ENCODE results near the gene GTF2H3.
"Not testable (repeated sequence)": the region's sequence is repeated elsewhere in the genome, so short reads cannot be mapped to it uniquely, and the experiment has no call there.

GTF2H3 gene

GRCh38 chr12:123633379-123634141 is at the start of gene GTF2H3, which contains the start of gene EIF2B1:
Gene GTF2H3 (plus strand): TSS chr12:123633829. CDS start chr12:123633860, 31 bp downstream.
Gene EIF2B1 (minus strand): TSS chr12:123633686. CDS start chr12:123633557, 129 bp downstream.
- DNase-seq, result peak; percentile 76 to 99 (median 95)

- no peak for DNase-seq
These were observed 41.7 kb upstream of the GTF2H3 start for GRCh38 chr12:123591702-123592481.

GRCh38 chr12:123595729-123596128 is 37.9 kb upstream of the GTF2H3 start:
- no peak for DNase-seq

- no peak for DNase-seq
These were observed 36.5 kb upstream of the GTF2H3 start for GRCh38 chr12:123597100-123597499.

- no peak for DNase-seq
These were observed 35.1 kb upstream of the GTF2H3 start for GRCh38 chr12:123598522-123598921.

- DNase-seq, result no peak
These were observed 34.3 kb upstream of the GTF2H3 start for GRCh38 chr12:123599310-123599709.

GRCh38 chr12:123599721-123600120 is 33.9 kb upstream of the GTF2H3 start:
- no peak for DNase-seq

GRCh38 chr12:123601602-123602489 is 31.8 kb upstream of the GTF2H3 start, which contains the start of gene DDX55:
Gene DDX55 (plus strand): TSS chr12:123602099. CDS start chr12:123602149, 50 bp downstream.
- peak; percentile 29 to 92 (median 76) for DNase-seq

GRCh38 chr12:123602651-123603195 is 30.9 kb upstream of the GTF2H3 start:
- no peak for DNase-seq

- not testable (repeated sequence) for DNase-seq
These were observed 30.1 kb upstream of the GTF2H3 start for GRCh38 chr12:123603495-123603894.

- DNase-seq, result no peak
These were observed 25.9 kb upstream of the GTF2H3 start for GRCh38 chr12:123607756-123608155.

- no peak for DNase-seq
These were observed 25.4 kb upstream of the GTF2H3 start for GRCh38 chr12:123608182-123608581.

- DNase-seq, result no peak
These were observed 19.5 kb upstream of the GTF2H3 start for GRCh38 chr12:123614110-123614509.

GRCh38 chr12:123614531-123614930 is 19.1 kb upstream of the GTF2H3 start:
- no peak for DNase-seq

- no peak for DNase-seq
These were observed 16.5 kb upstream of the GTF2H3 start for GRCh38 chr12:123617144-123617543.

- no peak for DNase-seq
These were observed 16.0 kb upstream of the GTF2H3 start for GRCh38 chr12:123617580-123617979.

GRCh38 chr12:123621101-123621500 is 12.5 kb upstream of the GTF2H3 start:
- DNase-seq, result no peak

GRCh38 chr12:123621619-123622530 is 11.8 kb upstream of the GTF2H3 start:
- no peak for DNase-seq

- no peak for DNase-seq
These were observed 523 bp downstream of the GTF2H3 start for GRCh38 chr12:123634142-123634561.

- DNase-seq, result no peak
These were observed 10.3 kb downstream of the GTF2H3 start for GRCh38 chr12:123643911-123644310.

Data from hypothalamus (tissue), 51 donors.